Body of pancreas (tissue), 4 donors: ENCODE data around the gene ENG. TPM values are rescaled to one million over a fixed set of nuclear protein-coding genes. Genes with fewer than 3 reads are reported as not detected.

Experiments
- ATAC-seq: fragments of 150-250 bp; one replicate; pipeline ENCODE4 v1.9.1; 2016
- DNase-seq, 4 donors: peaks; one replicate each; pipeline ENCODE4 v3.0.0-alpha.2; 2019
- H3K27ac ChIP-seq, 4 donors: fragments of 200-600 bp; sonication (generic); 1 replicate in 3 of 4; 2 replicates in 1 of 4; pipeline versions ENCODE4 v1.5.1 to v1.6.1; 2016 to 2019; ENCODE audit warnings: mild to moderate bottlenecking in 1 of 4, mixed read lengths in 1 of 4, moderate library complexity in 1 of 4
- H3K27me3 ChIP-seq, 2 donors: fragments of 200-600 bp; sonication (generic); one replicate each; pipeline ENCODE4 v1.6.0; 2016; ENCODE audit warnings: mild to moderate bottlenecking in 1 of 2
- H3K36me3 ChIP-seq, 2 donors: fragments of 200-600 bp; sonication (generic); replicated peaks in 1 of 2; 2 replicates each; pipeline ENCODE4 v1.5.1; 2016; ENCODE audit warnings: low read depth in 2 of 2; ENCODE audit not compliant: insufficient read depth in 1 of 2
- H3K4me1 ChIP-seq: fragments of 200-600 bp; sonication (generic); one replicate; pipeline ENCODE4 v1.6.0; 2016
- H3K4me3 ChIP-seq, 2 donors: fragments of 200-600 bp; sonication (generic); 1 replicate in 1 of 2; 2 replicates in 1 of 2; pipeline ENCODE4 v1.5.1; 2016 to 2019
- H3K9me3 ChIP-seq, 3 donors: fragments of 200-600 bp; sonication (generic); 1 replicate in 2 of 3; 2 replicates in 1 of 3; pipeline ENCODE4 v1.5.1; 2016
- POLR2A ChIP-seq, 3 donors: fragments of 450-650 bp; IDR thresholded peaks; one replicate each; pipeline ENCODE4 v1.6.1; 2016; ENCODE audit warnings: antibody characterized with exemption in 3 of 3, mild to moderate bottlenecking in 2 of 3
- WGBS, 2 donors: methylation state at CpG; one replicate each; pipeline ENCODE4 v1.1.5; 2017; 5-methylcytosine and 5-hydroxymethylcytosine counted together
- intact Hi-C: fragments of 100-400 bp; cut with DNase I; formaldehyde crosslinking; loops from one replicate; pipeline ENCODE4 v1.15.1; 2023
- total RNA-seq, 2 donors: library from RNA; depleted of rRNA; stranded (reverse); fragments of >200 nt; gene quantifications; one replicate each; pipeline ENCODE4 v1.1.0, GENCODE V29; 2016
- TF ChIP-seq, protein P1 (sequence below), 7 experiments: fragments of 450-650 bp in 4 of 7; fragments of 200-600 bp in 3 of 7; sonication (generic) in 3 of 7; IDR thresholded peaks; one replicate each; pipeline ENCODE4 v1.5.1; 2016 to 2019; ENCODE audit warnings: antibody characterized with exemption in 7 of 7

Gene ENG
- total RNA-seq, 2 donors from 2014 or later: 20.2 to 26.7 TPM

DNA sequence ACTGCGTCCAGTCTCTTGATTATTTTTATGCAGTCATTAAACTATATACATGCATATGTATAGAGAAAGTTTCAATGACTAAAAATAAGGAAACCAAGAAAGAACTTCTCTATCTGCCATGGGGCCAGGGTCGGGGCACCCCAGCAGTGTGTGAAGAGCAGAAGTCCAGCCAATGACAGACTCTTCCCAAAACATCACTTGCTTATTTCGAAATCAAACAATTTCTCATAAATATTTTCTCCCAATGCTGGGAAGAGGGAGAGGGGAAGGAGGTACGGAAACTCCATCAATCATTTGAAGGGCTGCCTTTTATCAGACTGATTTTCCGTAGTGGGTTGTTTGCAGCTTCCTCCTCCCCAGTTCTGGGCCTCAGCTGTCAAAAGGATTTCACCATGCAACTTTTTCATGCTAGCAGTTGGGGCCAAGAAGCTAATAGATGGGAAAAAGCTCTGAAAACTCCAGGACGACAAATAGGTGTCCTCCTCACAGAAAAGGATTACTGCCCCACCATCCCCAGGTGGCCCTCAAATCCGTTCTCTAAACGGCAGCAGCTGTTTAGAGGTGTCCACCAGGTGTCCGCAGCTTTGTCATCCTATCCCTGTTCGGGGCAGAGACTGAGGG is 52.4 kb downstream of the ENG start:
- peaks cover 75% of the 10 kb centered on the region for H3K4me1 ChIP-seq
- TF ChIP-seq, protein P1, sequence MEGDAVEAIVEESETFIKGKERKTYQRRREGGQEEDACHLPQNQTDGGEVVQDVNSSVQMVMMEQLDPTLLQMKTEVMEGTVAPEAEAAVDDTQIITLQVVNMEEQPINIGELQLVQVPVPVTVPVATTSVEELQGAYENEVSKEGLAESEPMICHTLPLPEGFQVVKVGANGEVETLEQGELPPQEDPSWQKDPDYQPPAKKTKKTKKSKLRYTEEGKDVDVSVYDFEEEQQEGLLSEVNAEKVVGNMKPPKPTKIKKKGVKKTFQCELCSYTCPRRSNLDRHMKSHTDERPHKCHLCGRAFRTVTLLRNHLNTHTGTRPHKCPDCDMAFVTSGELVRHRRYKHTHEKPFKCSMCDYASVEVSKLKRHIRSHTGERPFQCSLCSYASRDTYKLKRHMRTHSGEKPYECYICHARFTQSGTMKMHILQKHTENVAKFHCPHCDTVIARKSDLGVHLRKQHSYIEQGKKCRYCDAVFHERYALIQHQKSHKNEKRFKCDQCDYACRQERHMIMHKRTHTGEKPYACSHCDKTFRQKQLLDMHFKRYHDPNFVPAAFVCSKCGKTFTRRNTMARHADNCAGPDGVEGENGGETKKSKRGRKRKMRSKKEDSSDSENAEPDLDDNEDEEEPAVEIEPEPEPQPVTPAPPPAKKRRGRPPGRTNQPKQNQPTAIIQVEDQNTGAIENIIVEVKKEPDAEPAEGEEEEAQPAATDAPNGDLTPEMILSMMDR (IDR thresholded peaks at IDR 0.05): peak in 1 of 7 experiments; percentile 30
- no peak for TF ChIP-seq POLR2A (IDR thresholded peaks at IDR 0.05)
- H3K9me3 ChIP-seq: no peaks in the 10 kb centered on the region
- H3K27ac ChIP-seq: peak overlapping the region; percentile 94 to 96 (median 96)
- ATAC-seq (no peak), DNase-seq (no peak)
- no peaks in the 10 kb centered on the region for H3K27me3 ChIP-seq
- no peaks in the 10 kb centered on the region for H3K36me3 ChIP-seq
- intact Hi-C loops: no loop called here
- 20 to 38% methylated on average over 6 to 10 of the region's 10 CpGs for WGBS, 2 donors
- no peak overlapping the region for H3K4me3 ChIP-seq

DNA sequence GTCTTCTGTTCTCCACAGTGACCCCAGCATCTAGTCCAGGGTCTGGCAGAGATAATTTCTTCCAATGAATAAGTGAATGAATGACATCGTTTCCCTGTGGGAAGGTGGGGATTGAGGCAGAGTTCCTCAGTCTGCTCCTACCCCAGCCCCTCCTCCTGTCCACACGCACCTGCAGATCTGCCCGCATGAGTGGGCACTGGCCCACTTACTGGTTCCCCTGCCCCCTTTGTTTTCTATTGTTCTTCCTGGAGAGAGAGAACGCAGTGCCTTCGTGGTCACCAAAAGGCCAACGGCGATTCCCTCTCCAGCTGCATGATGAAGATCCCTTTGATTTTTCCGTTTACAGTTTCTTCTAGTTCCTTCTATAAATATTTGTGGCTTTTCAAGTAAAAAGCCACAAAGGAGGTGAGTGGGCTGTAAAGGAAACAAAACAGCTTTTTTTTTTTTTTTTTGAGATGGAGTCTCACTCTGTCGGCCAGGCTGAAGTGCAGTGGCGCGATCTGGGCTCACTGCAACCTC is 57.5 kb downstream of the ENG start:
- Histone ChIP-seq H3K27ac (peak overlapping the region; percentile 55 to 82 (median 67)), H3K36me3 (peaks cover 0 to 2% of the 10 kb centered on the region in 2 donors), H3K27me3 (no peaks in the 10 kb centered on the region), H3K4me1 (peaks cover 98% of the 10 kb centered on the region), H3K9me3 (no peaks in the 10 kb centered on the region), H3K4me3 (no peak overlapping the region)
- TF ChIP-seq, protein P1 (IDR thresholded peaks at IDR 0.05): no peak
- no peak for TF ChIP-seq POLR2A (IDR thresholded peaks at IDR 0.05)
- ATAC-seq (no peak), DNase-seq (no peak)
- intact Hi-C loops: no loop called here
- WGBS, 2 donors: 48 to 51% methylated on average over 11 of the region's 11 CpGs

DNA sequence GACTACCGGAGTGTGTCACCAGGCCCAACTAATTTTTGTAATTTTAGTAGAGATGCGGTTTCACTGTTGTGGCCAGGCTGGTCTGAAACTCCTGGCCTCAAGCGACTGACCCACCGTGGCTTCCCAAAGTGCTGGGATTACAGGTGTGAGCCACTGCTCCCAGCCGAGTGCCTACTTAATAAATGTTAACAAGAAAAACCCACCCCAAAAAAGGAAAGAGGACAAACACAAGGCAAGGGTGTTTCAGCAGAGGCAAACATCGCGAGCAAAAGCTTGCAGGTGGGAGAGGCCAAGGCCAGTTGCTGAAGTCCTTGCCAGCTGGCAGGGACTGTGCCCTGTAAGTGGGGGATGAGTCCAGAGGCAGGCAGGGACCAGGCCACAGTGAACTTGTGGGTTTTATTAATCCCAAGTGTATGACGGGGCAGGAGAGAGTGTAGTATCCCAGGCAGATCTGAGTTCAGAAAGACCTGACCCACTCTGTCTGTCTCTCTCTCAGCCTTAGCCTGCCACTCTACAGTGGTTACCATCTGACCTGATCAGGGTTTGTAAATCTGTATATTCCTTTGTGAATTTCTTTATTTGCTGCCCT is 58.1 kb downstream of the ENG start:
- ATAC-seq: peak; percentile 39
- 25 to 30% methylated on average over 8 of the region's 8 CpGs for WGBS, 2 donors
- peak; percentile 71 to 89 (median 80) for DNase-seq
- no peaks in the 10 kb centered on the region for H3K9me3 ChIP-seq
- TF ChIP-seq, protein P1 (IDR thresholded peaks at IDR 0.05): no peak
- peak in 1 of 3 donors; percentile 8 for TF ChIP-seq POLR2A (IDR thresholded peaks at IDR 0.05)
- H3K36me3 ChIP-seq: peaks cover 0 to 2% of the 10 kb centered on the region in 2 donors
- H3K4me1 ChIP-seq: peaks cover 92% of the 10 kb centered on the region
- H3K27me3 ChIP-seq: no peaks in the 10 kb centered on the region
- H3K27ac ChIP-seq: peak overlapping the region; percentile 55 to 82 (median 67)
- intact Hi-C loops: no loop called here
- H3K4me3 ChIP-seq: no peak overlapping the region

DNA sequence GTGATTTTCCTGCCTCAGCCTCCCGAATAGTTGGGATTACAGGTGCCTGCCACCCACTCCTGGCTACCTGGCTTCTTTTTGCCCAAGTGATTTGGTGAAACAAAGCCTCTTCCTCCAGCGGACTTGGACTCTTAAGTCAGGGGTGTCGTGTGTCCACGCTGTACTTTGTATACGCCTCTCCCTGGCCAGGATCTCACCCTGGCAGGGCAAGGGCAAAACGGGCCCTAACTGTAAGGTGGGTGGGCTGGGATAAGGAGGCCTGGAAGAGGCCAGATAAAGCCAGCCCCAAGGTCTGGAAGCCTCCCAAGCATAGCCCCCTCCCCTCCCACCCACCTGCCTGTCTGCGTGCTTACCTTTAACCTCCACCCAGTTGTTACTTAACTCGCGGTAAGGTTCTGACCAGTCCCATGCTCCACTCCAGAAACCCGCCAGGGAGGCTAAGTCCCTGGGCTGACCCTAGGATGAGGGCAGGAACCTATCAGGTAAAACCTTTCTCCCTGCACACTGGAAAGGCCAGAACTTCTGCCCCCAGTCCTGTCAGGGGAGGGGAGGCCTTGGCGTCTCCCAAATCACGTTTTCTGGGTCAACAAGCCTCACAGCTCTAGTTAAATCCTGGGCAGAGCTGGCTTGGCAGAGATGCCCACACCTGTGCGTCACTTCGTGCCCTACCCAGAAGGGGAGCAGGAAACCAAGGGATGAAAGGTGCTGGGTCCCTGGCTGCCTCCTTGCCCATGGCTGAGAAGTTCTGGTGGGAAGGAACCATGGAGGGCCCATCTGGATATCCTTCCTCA is 60.3 kb downstream of the ENG start:
- TF ChIP-seq, protein P1 (IDR thresholded peaks at IDR 0.05): no peak
- TF ChIP-seq POLR2A (IDR thresholded peaks at IDR 0.05): no peak
- intact Hi-C loops: no loop called here
- H3K4me3 ChIP-seq: no peak overlapping the region
- H3K9me3 ChIP-seq: no peaks in the 10 kb centered on the region
- peaks cover 6 to 7% of the 10 kb centered on the region in 2 donors for H3K36me3 ChIP-seq
- peak overlapping the region; percentile 57 to 82 (median 76) for H3K27ac ChIP-seq
- DNase-seq: peak; percentile 48 to 79 (median 55)
- 43 to 58% methylated on average over 4 to 14 of the region's 14 CpGs for WGBS, 2 donors
- peaks cover 91% of the 10 kb centered on the region for H3K4me1 ChIP-seq
- H3K27me3 ChIP-seq: no peaks in the 10 kb centered on the region
- ATAC-seq: peak; percentile 30
